HG03175 (cell line): ENCODE measurements around the gene DYNC1I1.

Experiments
- ATAC-seq: cut with Tn5 transposase; IDR thresholded peaks from one replicate; pipeline ENCODE4 v1.9.1; 2021; ENCODE audit warnings: mild to moderate bottlenecking, moderate library complexity; ENCODE audit not compliant: unreplicated experiment

Gene DYNC1I1

GRCh38 chr7:96069401-96069800 lies 297.0 kb downstream of the DYNC1I1 start:
- ATAC-seq = no peak

- no peak for ATAC-seq
Measured at GRCh38 chr7:96074871-96075270, 302.5 kb downstream of the DYNC1I1 start.

GRCh38 chr7:96075510-96076349 lies 303.4 kb downstream of the DYNC1I1 start:
- peak; percentile 91 for ATAC-seq

GRCh38 chr7:96076350-96076707 lies 304.0 kb downstream of the DYNC1I1 start:
- ATAC-seq = no peak

DNA sequence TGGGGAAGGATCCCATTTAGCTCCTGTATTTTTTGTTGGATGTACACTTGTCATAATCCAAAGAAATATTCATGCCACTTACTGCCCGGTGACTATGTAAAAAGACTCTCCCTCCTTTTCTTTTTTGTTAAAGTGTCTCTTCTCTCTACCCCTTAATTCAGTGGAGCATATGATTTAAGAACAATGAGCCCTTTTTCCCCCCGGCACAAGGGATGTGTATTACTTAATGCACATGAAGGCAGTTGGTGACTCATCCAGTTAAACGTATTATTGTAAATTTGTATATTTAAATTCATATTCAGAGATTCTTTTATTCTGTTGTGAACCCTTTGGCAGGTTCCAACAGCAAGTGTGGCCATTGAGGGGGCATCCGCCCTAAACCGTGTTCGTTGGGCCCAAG lies 307.7 kb downstream of the DYNC1I1 start:
- ATAC-seq = no peak

DNA sequence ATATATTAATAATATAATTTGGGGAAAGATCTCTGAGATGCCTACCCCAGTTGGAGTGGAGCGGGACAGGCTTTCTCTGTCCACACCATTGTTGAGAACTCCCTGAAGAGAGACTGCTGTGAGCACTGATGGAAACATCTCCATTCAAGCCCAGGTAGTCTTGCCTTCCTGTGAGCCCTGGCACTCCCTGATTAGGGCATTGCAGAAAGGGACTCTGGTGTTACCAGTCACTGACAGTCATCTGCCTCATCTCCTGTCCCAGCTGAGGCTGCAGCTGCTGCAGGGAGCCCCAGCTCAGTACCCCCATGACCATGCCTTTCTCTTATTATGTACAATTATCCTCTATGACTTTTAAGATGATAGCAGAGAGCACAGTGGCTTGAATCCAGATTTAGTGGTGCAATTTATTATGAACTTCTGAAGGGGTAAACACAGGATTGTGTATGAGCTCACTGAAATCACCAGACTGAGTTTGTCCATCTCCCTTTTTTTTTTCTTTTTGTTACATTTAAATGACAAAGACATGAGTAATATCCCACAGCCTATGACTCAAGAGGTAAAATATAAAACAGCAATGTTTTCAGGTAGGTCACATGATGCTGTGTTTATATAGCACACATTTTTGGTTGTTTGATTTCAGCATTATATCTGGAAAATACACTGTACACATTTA lies 312.7 kb downstream of the DYNC1I1 start:
- ATAC-seq = no peak

DNA sequence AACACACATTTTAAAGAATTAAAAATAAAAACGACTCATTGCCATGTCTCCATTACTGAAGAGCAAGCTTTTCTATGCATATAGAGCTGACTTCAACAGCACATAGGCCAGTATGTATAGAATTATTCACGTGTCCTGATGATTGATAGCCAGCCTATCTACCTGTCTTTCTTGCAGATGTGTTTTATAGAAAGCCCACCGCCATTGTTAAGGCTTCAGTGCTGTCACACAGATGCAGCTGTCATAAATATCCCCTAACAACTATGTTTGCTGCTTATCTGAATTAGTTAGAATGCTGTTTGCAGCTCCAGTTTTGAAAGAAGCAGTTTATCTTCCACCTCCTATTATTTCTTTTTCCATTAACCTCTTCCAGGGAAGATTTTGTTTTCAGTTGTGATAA lies 313.6 kb downstream of the DYNC1I1 start:
- no peak for ATAC-seq

GRCh38 chr7:96088579-96088978 lies 316.2 kb downstream of the DYNC1I1 start:
- no peak for ATAC-seq

DNA sequence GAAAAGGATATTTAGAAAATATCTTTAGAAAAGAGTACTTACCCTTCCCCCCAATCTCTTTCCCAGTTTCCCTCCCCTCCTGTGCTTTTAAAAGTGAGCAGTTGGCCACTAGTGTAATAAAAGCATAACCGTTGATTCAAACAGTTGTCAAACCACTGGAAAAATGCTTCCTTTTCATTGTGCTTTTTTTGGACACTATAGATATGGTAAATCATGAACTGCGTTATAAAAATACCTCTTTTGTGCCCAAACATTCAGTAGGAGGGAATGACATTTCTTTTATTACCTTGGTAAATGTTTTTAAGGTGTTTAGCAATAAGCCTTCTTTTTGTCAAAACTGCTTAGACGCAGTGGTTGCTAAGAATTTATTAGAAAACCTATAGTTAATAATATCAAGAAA lies 317.2 kb downstream of the DYNC1I1 start:
- no peak for ATAC-seq

DNA sequence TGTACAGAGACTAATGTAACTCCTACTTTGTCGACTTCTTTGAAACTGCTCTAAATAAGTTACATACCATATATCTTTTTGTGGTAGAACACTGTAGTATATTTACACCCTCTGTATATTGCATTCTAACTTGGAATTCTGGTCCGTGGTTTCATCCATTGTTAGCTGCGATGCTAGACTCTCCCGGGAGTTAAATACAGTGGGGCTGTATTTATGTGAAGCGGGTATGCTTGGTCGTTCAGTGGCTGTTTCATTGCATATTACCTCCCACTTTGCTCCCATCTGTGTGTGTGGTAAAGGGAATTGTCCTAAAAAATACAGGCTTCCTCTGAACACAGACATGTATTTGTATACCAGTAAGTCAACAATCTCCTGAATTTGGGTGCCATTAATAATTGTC lies 318.4 kb downstream of the DYNC1I1 start:
- ATAC-seq = no peak

DNA sequence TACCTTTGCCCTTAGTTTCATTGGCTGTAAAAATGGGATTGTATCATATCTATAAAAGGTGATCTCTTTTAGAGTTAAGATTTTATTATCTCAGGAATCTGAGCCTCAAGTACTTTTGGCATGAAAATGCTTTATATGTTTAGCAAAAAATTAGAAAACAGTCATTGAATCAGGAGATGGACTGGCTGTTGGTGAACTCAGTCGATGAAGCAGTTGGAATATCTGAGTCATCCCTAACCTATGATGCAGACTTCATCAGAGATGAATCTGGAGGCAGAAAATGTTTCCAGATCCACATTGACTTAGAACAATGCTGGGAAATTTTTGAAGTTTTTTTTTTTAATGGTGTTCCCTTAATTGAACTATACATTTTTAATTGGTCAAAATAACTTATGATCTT lies 321.1 kb downstream of the DYNC1I1 start:
- no peak for ATAC-seq

GRCh38 chr7:96097835-96098234 lies 325.5 kb downstream of the DYNC1I1 start:
- no peak for ATAC-seq

- ATAC-seq = no peak
Measured at GRCh38 chr7:96100737-96101136, 328.4 kb downstream of the DYNC1I1 start.

DNA sequence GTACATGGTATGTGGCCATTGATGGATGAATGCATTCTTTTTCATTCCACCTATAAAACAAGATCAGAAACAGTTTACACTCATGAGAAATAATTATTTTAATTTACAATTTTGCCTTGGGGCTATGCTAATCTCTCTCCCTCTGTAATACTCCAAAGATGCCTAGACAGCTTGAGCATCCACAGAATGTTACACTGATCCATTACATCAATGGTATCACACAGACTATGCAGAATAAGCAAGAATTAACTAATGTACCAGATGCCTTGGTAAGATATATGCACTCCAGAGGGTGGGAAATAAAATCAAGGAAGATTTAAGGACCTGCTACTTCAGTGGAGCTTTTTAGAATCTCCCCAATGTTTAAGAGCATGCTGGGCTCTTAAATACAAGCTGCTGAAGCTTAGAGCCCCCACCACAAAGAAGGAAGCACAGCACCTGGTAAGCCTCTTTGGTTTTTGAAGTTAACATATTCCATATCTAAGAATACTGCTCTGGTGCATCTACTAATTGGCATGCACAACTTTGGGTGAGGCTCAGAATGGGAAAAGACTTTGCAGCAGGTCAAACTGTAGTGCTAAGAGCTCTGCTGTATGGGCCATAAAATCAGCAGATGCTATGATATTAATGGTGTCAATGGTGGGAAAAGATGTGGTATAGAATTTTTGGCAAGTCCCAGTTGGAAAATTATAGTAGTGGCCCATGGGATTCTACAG lies 329.9 kb downstream of the DYNC1I1 start:
- no peak for ATAC-seq

GRCh38 chr7:96104984-96105383 lies 332.6 kb downstream of the DYNC1I1 start:
- ATAC-seq = no peak

GRCh38 chr7:96111405-96111804 lies 339.1 kb downstream of the DYNC1I1 start:
- ATAC-seq = no peak

DNA sequence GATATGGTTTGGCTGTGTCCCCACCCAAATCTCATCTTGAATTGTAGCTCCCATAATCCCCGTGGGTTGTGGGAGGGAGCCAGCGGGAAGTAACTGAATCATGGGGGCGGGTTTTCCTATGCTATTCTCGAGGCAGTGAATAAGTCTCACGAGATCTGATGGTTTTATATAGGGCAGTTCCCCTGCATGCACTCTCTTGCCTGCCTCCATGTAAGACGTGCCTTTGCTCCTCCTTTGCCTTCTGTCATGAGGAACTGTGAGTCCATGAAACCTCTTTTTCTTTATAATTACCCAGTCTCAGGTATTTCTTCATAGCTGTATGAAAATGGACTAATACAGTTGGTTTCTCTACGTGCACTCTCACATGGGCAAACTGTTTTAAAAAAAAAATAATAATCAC lies 341.8 kb downstream of the DYNC1I1 start:
- ATAC-seq = no peak

DNA sequence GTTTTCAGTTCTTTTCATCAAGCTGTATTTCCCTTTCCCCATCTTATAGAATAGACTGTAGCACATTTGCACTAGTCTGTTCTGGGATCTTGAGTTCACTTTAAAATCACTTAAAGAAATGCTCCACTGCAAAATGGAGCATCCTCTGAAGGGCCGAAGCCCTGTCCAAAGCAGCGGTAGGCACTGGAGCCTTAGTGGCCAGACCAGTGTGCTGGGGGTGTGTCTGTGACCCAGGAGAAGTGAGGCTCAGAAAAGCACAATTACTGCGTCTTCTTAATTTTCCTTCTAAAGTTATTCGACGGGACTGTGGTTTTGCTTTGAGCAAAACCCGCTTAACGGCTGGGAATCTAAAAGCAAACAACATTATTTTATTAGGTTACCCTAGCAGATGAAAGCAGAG lies 343.8 kb downstream of the DYNC1I1 start:
- ATAC-seq = no peak

DNA sequence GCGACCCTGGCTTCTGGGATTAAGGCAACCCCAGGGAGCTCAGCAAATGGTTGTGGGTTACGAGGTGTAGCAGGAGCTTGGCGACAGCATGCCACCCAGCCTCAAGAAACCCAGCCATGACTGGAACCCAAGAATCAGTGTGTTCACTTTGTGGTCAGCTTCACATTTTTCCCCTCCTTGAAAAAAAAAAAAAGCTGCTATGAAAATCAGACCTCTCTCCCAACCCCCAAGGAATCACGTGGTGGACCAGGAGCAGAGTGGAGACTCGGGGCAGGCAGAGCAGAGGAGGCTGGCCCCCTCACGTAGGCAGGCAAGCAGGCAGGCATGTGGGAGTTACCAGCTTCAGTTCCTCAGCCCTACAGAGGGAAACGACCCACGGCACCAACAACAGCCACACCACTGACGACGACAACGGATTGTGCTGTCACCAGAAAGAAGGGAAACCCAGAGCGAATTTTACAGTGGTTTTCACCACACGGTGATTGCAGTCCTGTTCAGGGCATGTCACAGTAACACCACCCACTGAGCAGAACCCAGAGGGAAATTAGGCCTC lies 346.2 kb downstream of the DYNC1I1 start:
- no peak for ATAC-seq

- no peak for ATAC-seq
Measured at GRCh38 chr7:96120445-96121225, 348.3 kb downstream of the DYNC1I1 start.

DNA sequence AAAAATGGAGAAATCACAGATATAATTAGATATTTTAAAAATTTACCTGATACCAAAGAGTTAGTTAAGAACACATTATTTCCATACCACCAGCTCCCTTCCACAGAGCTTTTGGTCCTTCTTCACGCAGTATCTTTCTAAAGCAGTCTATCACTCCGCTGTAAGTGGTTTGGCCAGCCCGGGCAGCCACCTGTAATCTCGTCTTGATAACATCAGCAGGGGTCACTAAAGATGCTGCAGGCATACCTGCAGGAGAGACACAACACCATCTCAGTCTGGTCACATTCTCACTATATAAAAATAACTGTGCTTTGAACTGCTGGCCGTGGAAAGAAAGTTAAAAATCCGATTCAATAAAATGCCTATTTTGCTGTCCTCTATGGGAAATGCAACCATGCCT lies 349.4 kb downstream of the DYNC1I1 start:
- no peak for ATAC-seq
